PFSK-1 (cell line): ENCODE results near the gene USH1C.

Experiments used
- FOXP2 ChIP-seq: optimal IDR thresholded peaks from 2 replicates; pipeline ENCODE3; 2011; ENCODE audit warnings: borderline replicate concordance, control low read depth, inconsistent platforms; ENCODE audit not compliant: insufficient read depth; ENCODE audit errors: extremely low read length, extremely low read depth
- POLR2AphosphoS5 ChIP-seq: IDR thresholded peaks from 2 replicates; pipeline ENCODE4 v1.6.1; 2012; ENCODE audit warnings: low read depth, mild to moderate bottlenecking, control low read depth, low read length, moderate library complexity
- REST ChIP-seq, 2 experiments: IDR thresholded peaks; 2 replicates each; pipeline versions ENCODE4 v1.6.1 to v1.8.0; 2011 to 2012; ENCODE audit warnings: low read depth in 2 of 2, low read length in 2 of 2, control low read depth in 1 of 2, inconsistent platforms in 1 of 2, mild to moderate bottlenecking in 1 of 2, moderate library complexity in 1 of 2; ENCODE audit not compliant: insufficient read depth in 1 of 2
- SIN3A ChIP-seq: IDR thresholded peaks from 2 replicates; pipeline ENCODE4 v1.6.1; 2012; ENCODE audit warnings: mild to moderate bottlenecking, low read length, moderate library complexity, borderline replicate concordance; ENCODE audit not compliant: insufficient read depth
- TAF1 ChIP-seq: IDR thresholded peaks from 2 replicates; pipeline ENCODE4 v1.6.1; 2012; ENCODE audit warnings: low read length, control low read depth, borderline replicate concordance; ENCODE audit not compliant: insufficient read depth

Gene USH1C

DNA sequence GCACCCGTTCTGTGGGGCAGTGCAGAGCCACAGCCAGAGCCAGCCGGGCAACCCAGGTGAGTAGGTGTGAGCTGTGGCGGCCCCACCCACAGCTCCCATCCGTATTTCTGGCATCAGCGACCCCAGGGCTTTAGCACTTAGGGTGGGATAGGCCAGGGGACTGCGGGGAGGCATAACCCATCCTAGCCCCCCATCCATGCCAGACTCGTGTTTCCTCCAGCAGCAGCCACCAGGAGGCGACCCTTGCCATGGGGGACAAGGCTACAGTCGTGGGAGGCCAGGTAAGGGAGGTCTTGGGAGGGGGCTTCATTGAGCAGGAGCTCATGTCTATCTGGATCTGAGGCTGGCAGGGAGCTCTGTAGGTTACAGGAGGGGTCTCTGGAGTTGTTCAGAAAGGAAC is 3.7 kb upstream of the USH1C start:
- TF ChIP-seq REST (IDR thresholded peaks at IDR 0.05; ENCODE audit: insufficient read depth in 1 of 2, low read depth in 2 of 2, low read length in 2 of 2) (no peak), POLR2AphosphoS5 (no peak), SIN3A (no peak), FOXP2 (no peak), TAF1 (no peak)

DNA sequence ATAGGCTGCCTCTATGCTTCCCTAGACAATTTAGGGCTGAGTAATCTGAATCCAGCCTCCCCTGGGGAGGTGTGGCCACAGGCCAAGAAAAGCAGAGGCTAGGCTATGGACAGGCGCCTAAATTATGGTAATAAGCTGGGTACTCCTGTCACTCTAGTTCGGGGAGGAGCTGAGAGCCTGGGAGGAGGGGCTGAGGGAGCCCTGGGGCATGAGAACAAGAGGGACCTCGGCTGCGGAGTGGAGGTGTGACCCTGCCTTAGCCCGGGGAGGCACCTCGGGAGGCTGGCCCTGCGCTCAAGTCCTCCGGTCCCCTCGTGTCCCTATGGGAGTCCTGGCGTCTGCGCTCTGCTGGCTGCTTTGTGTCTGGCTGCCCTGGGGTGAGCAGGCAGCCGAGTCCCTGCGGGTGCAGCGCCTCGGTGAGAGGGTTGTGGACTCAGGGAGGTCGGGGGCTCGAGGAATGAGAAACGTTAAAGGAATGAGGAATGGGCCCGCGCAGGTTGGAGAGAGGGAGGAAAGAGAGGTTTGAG is 2.9 kb upstream of the USH1C start, which contains the start of gene OTOG:
TSS of gene OTOG (plus strand) at position 209 of the 527 bp plus-strand sequence. CDS start at position 323, 114 bp downstream.
- TF ChIP-seq TAF1, result no peak
- no peak for TF ChIP-seq POLR2AphosphoS5
- TF ChIP-seq SIN3A, result no peak
- no peak for TF ChIP-seq FOXP2
- TF ChIP-seq REST (IDR thresholded peaks at IDR 0.05; ENCODE audit: insufficient read depth in 1 of 2, low read depth in 2 of 2, low read length in 2 of 2), result no peak

DNA sequence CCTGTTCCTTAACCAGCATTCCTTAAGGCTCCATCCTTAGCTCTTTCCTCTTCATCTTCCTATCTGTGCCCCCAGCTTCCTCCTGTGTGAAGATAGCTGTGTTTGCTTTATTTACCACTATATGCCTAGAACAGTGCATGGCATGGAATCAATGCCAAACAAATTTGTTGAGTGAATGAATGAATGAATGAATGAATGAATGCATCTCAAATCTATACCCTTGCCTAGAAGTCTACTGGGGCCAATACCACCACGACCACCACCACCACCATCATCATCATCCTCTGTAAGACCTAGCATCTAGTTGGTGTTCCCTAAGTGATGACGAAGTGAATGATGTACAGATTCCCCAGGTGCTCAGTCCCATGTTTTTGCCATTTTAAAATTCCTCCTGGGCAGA is 2.0 kb upstream of the USH1C start:
- no peak for TF ChIP-seq POLR2AphosphoS5
- TF ChIP-seq SIN3A, result no peak
- TF ChIP-seq TAF1, result no peak
- no peak for TF ChIP-seq REST (IDR thresholded peaks at IDR 0.05; ENCODE audit: insufficient read depth in 1 of 2, low read depth in 2 of 2, low read length in 2 of 2)

DNA sequence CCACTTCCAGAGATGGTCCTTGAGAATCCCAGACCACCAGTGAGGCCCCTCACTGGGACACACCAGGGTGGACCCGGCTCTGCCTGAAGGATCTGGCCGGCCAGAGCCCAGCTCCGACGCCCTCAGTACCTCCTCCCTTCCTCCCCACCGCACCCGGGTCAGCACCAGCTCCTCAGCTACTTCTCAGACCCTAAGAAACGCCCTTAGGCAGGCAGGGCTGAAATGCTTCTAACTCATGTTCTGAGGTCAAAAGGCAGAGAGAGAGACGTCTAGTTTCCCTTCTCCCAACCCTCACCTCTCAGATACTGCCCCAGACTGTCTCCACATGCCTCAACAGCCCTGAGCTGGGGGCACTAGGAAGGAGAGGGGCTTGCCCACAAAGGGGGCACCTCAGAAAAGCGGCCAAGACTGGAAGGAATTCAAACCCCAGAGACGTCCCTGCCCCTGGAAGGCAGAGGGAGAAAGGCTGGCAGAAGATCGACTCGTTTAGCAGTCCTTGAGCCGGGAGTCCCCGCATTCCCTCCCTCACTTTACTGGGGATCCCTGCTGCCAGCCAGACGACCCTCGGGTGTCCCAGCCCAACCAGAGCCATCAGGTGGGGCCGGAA is 539 bp downstream of the USH1C start:
- TF ChIP-seq SIN3A (no peak), FOXP2 (no peak), TAF1 (no peak), REST (IDR thresholded peaks at IDR 0.05; ENCODE audit: insufficient read depth in 1 of 2, low read depth in 2 of 2, low read length in 2 of 2) (no peak)

- no peak for TF ChIP-seq POLR2AphosphoS5
- no peak for TF ChIP-seq SIN3A
- no peak for TF ChIP-seq TAF1
- no peak for TF ChIP-seq FOXP2
- TF ChIP-seq REST (IDR thresholded peaks at IDR 0.05; ENCODE audit: insufficient read depth in 1 of 2, low read depth in 2 of 2, low read length in 2 of 2), result no peak
These were observed 1.2 kb downstream of the USH1C start for GRCh38 chr11:17543041-17543440.
